Astrocyte of the spinal cord (primary cell): ENCODE measurements around the gene PLCH2.

Source experiments
- DNase-seq: peaks from one replicate; pipeline ENCODE4 v3.0.0; 2011; ENCODE audit warnings: low read depth, low spot score
- H3K4me3 ChIP-seq: 2 replicates; pipeline ENCODE4 v1.5.1; 2011; ENCODE audit warnings: low read depth, mild to moderate bottlenecking, low read length, moderate library complexity
- CTCF ChIP-seq: IDR thresholded peaks from 2 replicates; pipeline ENCODE4 v1.5.1; 2012; ENCODE audit warnings: low read depth, mild to moderate bottlenecking, low read length, inconsistent platforms
- in situ Hi-C: cut with HindIII; loops from 2 replicates; pipeline ENCODE4 v1.10.0; 2017; ENCODE audit warnings: low sequenced_read_pairs

The PLCH2 gene

GRCh38 chr1:2522230-2522629, 46.1 kb downstream of the PLCH2 start:
- no peak for TF ChIP-seq CTCF
- H3K4me3 ChIP-seq: no peak overlapping the region
- DNase-seq: no peak
- in situ Hi-C loops: no loop called here

- in situ Hi-C loops: no loop called here
- no peak overlapping the region for H3K4me3 ChIP-seq
- peak; percentile 8 for TF ChIP-seq CTCF
- DNase-seq: no peak
These were observed 47.3 kb downstream of the PLCH2 start for GRCh38 chr1:2523191-2523890.

GRCh38 chr1:2523891-2524609, 48.0 kb downstream of the PLCH2 start:
- TF ChIP-seq CTCF: no peak
- no peak for DNase-seq
- no peak overlapping the region for H3K4me3 ChIP-seq
- in situ Hi-C loops: no loop called here

- DNase-seq: no peak
- no peak for TF ChIP-seq CTCF
- peak overlapping the region; percentile 88 for H3K4me3 ChIP-seq
- in situ Hi-C loops: no loop called here
These were observed 49.5 kb downstream of the PLCH2 start for GRCh38 chr1:2525572-2525919.

GRCh38 chr1:2525920-2526823, 50.1 kb downstream of the PLCH2 start, which contains the start of gene PANK4:
PANK4 (minus strand) TSS chr1:2526596; CDS start chr1:2526587, 9 bp downstream.
- peak within 1 kb of the TSS; percentile 88 for H3K4me3 ChIP-seq
- peak; percentile 94 for DNase-seq
- no peak for TF ChIP-seq CTCF
- in situ Hi-C loops: no loop called here

- peak; percentile 31 for DNase-seq
- in situ Hi-C loops: no loop called here
- H3K4me3 ChIP-seq: peak overlapping the region; percentile 20
- no peak for TF ChIP-seq CTCF
These were observed 50.9 kb downstream of the PLCH2 start for GRCh38 chr1:2526824-2527555.
